ENCODE measurements around the gene HPN.
"Not testable (repeated sequence)": the region's sequence is repeated elsewhere in the genome, so short reads cannot be mapped to it uniquely, and the experiment has no call there.

The HPN gene

GRCh38 chr19:35027851-35028599, 13.5 kb upstream of the HPN start:
- DNase-seq (ENCODE audit: low read depth) = no peak

- DNase-seq (ENCODE audit: low read depth) = not testable (repeated sequence)
Observed at GRCh38 chr19:35028600-35028885, 13.0 kb upstream of the HPN start.

- not testable (repeated sequence) for DNase-seq (ENCODE audit: low read depth)
Observed at GRCh38 chr19:35029275-35029736, 12.2 kb upstream of the HPN start.

- DNase-seq (ENCODE audit: low read depth) = no peak
Observed at GRCh38 chr19:35029737-35030256, 11.7 kb upstream of the HPN start.

- no peak for DNase-seq (ENCODE audit: low read depth)
Observed at GRCh38 chr19:35030257-35031071, 11.1 kb upstream of the HPN start, which contains the start of gene SCN1B. TSS of gene SCN1B (plus strand) at chr19:35030470. CDS start at chr19:35030821, 351 bp downstream.

- DNase-seq (ENCODE audit: low read depth) = no peak
Observed at GRCh38 chr19:35031072-35031881, 10.2 kb upstream of the HPN start.

GRCh38 chr19:35032356-35032865, 9.1 kb upstream of the HPN start:
- no peak for DNase-seq (ENCODE audit: low read depth)

- DNase-seq (ENCODE audit: low read depth) = no peak
Observed at GRCh38 chr19:35033067-35034004, 8.2 kb upstream of the HPN start.

GRCh38 chr19:35034005-35034502, 7.5 kb upstream of the HPN start:
- DNase-seq (ENCODE audit: low read depth) = no peak

- no peak for DNase-seq (ENCODE audit: low read depth)
Observed at GRCh38 chr19:35034588-35035382, 6.7 kb upstream of the HPN start.

- DNase-seq (ENCODE audit: low read depth) = no peak
Observed at GRCh38 chr19:35037716-35038622, 3.6 kb upstream of the HPN start.

GRCh38 chr19:35038623-35039512, 2.7 kb upstream of the HPN start:
- no peak for DNase-seq (ENCODE audit: low read depth)

- no peak for DNase-seq (ENCODE audit: low read depth)
Observed at GRCh38 chr19:35039881-35040825, 1.4 kb upstream of the HPN start.

- no peak for DNase-seq (ENCODE audit: low read depth)
Observed at GRCh38 chr19:35040826-35041547, 534 bp upstream of the HPN start.

- DNase-seq (ENCODE audit: low read depth) = no peak
Observed at GRCh38 chr19:35042056-35042730, 672 bp downstream of the HPN start.

Data from HS-5 (cell line).